Neuronal stem cell (in vitro differentiated cells): ENCODE measurements around the gene PTPRQ.
"Not testable (repeated sequence)": the region's sequence is repeated elsewhere in the genome, so short reads cannot be mapped to it uniquely, and the experiment has no call there.

Experiments
- DNase-seq: peaks from one replicate; pipeline ENCODE4 v3.0.0-alpha.2; 2013; ENCODE audit warnings: low spot score
- H2AFZ ChIP-seq: one replicate; pipeline ENCODE4 v1.6.1; 2013; ENCODE audit warnings: mild to moderate bottlenecking, low read length, inconsistent platforms
- H2AK5ac ChIP-seq: 2 replicates; pipeline ENCODE4 v1.6.1; 2013; ENCODE audit warnings: low read depth, mild to moderate bottlenecking, inconsistent platforms, low read length, moderate library complexity, mixed read lengths
- H2BK120ac ChIP-seq: 2 replicates; pipeline ENCODE4 v1.6.1; 2013; ENCODE audit warnings: low read depth, mild to moderate bottlenecking, inconsistent platforms, low read length, moderate library complexity, mixed read lengths
- H2BK12ac ChIP-seq: one replicate; pipeline ENCODE4 v1.6.1; 2013; ENCODE audit warnings: low read length, inconsistent platforms
- H2BK15ac ChIP-seq: 2 replicates; pipeline ENCODE4 v1.6.1; 2013; ENCODE audit warnings: mild to moderate bottlenecking, low read length, inconsistent platforms, mixed read lengths
- H2BK5ac ChIP-seq: one replicate; pipeline ENCODE4 v1.6.1; 2013; ENCODE audit warnings: inconsistent platforms, mild to moderate bottlenecking, low read length, moderate library complexity
- H3K14ac ChIP-seq: one replicate; pipeline ENCODE4 v1.6.1; 2013; ENCODE audit warnings: low read length, inconsistent platforms
- H3K18ac ChIP-seq: 2 replicates; pipeline ENCODE4 v1.6.1; 2013; ENCODE audit warnings: low read length, inconsistent platforms
- H3K23ac ChIP-seq: 2 replicates; pipeline ENCODE4 v1.6.1; 2013; ENCODE audit warnings: low read depth, mild to moderate bottlenecking, mixed read lengths, low read length, inconsistent platforms; ENCODE audit not compliant: poor library complexity
- H3K27ac ChIP-seq: replicated peaks from 3 replicates; pipeline ENCODE4 v1.5.1; 2013; ENCODE audit warnings: low read length, inconsistent platforms
- H3K27me3 ChIP-seq, 3 experiments: 2 replicates each; pipeline ENCODE4 v1.6.1; 2013; ENCODE audit warnings: low read length in 3 of 3, mild to moderate bottlenecking in 2 of 3, inconsistent platforms in 1 of 3, low read depth in 1 of 3, mixed read lengths in 1 of 3, moderate library complexity in 1 of 3; ENCODE audit not compliant: control insufficient read depth in 3 of 3, insufficient read depth in 3 of 3
- H3K36me3 ChIP-seq, 2 donors: replicated peaks in 1 of 2; 2 replicates each; pipeline ENCODE4 v1.6.1; 2013; ENCODE audit warnings: low read length in 2 of 2; ENCODE audit not compliant: control insufficient read depth in 2 of 2, insufficient read depth in 2 of 2
- H3K4ac ChIP-seq: 2 replicates; pipeline ENCODE4 v1.6.1; 2013; ENCODE audit warnings: inconsistent platforms, mild to moderate bottlenecking, low read length, moderate library complexity
- H3K4me1 ChIP-seq, 2 donors: 1 replicate in 1 of 2; 2 replicates in 1 of 2; pipeline ENCODE4 v1.6.1; 2013; ENCODE audit warnings: low read length in 2 of 2, low read depth in 1 of 2; ENCODE audit not compliant: control insufficient read depth in 2 of 2, insufficient read depth in 1 of 2
- H3K4me2 ChIP-seq: one replicate; pipeline ENCODE4 v1.6.1; 2013; ENCODE audit warnings: mild to moderate bottlenecking, low read length, inconsistent platforms; ENCODE audit not compliant: insufficient read depth, poor library complexity, severe bottlenecking
- H3K4me3 ChIP-seq, 2 donors: 2 replicates each; pipeline ENCODE4 v1.5.1; 2013; ENCODE audit warnings: low read length in 2 of 2, mild to moderate bottlenecking in 2 of 2, inconsistent platforms in 1 of 2, moderate library complexity in 1 of 2
- H3K79me1 ChIP-seq: one replicate; pipeline ENCODE4 v1.6.1; 2013; ENCODE audit warnings: low read depth, mild to moderate bottlenecking, inconsistent platforms, low read length, moderate library complexity
- H3K9ac ChIP-seq: one replicate; pipeline ENCODE4 v1.6.1; 2013; ENCODE audit warnings: mild to moderate bottlenecking, low read depth, low read length, inconsistent platforms; ENCODE audit not compliant: poor library complexity
- H3K9me3 ChIP-seq, 2 donors: replicated peaks in 1 of 2; 2 replicates each; pipeline versions ENCODE3 to v1.6.1; 2013; ENCODE audit warnings: low read length in 2 of 2, mild to moderate bottlenecking in 2 of 2, inconsistent platforms in 1 of 2, low read depth in 1 of 2, mixed read lengths in 1 of 2, moderate library complexity in 1 of 2; ENCODE audit not compliant: control insufficient read depth in 2 of 2, insufficient read depth in 1 of 2
- H4K8ac ChIP-seq: one replicate; pipeline ENCODE4 v1.6.1; 2013; ENCODE audit warnings: low read depth, mild to moderate bottlenecking, inconsistent platforms, low read length, moderate library complexity
- H4K91ac ChIP-seq: one replicate; pipeline ENCODE4 v1.6.1; 2013; ENCODE audit warnings: low read length, low read depth, mild to moderate bottlenecking, inconsistent platforms; ENCODE audit not compliant: poor library complexity
- WGBS, 2 donors: extraction: QIAGEN DNeasy Blood & Tissue Kit; methylation state at CpG; one replicate each; pipeline ENCODE4 v1.1.7; 2013; ENCODE audit warnings: missing lambda C conversion rate in 2 of 2, mixed read lengths in 1 of 2; ENCODE audit not compliant: insufficient read length in 2 of 2, insufficient replicate concordance in 1 of 2; ENCODE audit errors: extremely low coverage in 2 of 2; 5-methylcytosine and 5-hydroxymethylcytosine counted together

Gene PTPRQ

GRCh38 chr12:80456513-80456912, 12.5 kb downstream of the PTPRQ start:
- Histone ChIP-seq H3K4me1 (no peaks in the 10 kb centered on the region), H3K27me3 (no peaks in the 10 kb centered on the region), H4K8ac (no peak overlapping the region), H3K14ac (no peak overlapping the region), H3K9ac (no peak overlapping the region), H3K4me2 (no peak overlapping the region), H3K36me3 (no peaks in the 10 kb centered on the region), H3K9me3 (peaks cover 0 to 3% of the 10 kb centered on the region in 2 donors), H2BK120ac (no peak overlapping the region), H2AFZ (no peak overlapping the region), H3K4me3 (no peak overlapping the region), H2BK12ac (no peak overlapping the region), H3K79me1 (no peaks in the 10 kb centered on the region), H3K18ac (no peak overlapping the region), H3K23ac (no peak overlapping the region), H2BK5ac (no peak overlapping the region), H2AK5ac (no peak overlapping the region), H4K91ac (no peak overlapping the region), H2BK15ac (no peak overlapping the region), H3K27ac (no peak overlapping the region), H3K4ac (no peak overlapping the region)
- no CpG with 5 or more reads among the region's 1 CpG for WGBS, 2 donors
- DNase-seq, result no peak

GRCh38 chr12:80460972-80461371, 16.9 kb downstream of the PTPRQ start:
- Histone ChIP-seq H2AK5ac (no peak overlapping the region), H3K4me3 (no peak overlapping the region), H3K27ac (no peak overlapping the region), H3K23ac (no peak overlapping the region), H3K4ac (no peak overlapping the region), H3K4me1 (no peaks in the 10 kb centered on the region), H3K79me1 (no peaks in the 10 kb centered on the region), H2BK120ac (no peak overlapping the region), H3K9ac (no peak overlapping the region), H3K18ac (no peak overlapping the region), H4K8ac (no peak overlapping the region), H2BK12ac (no peak overlapping the region), H2BK5ac (no peak overlapping the region), H3K14ac (no peak overlapping the region), H2BK15ac (no peak overlapping the region), H3K4me2 (no peak overlapping the region), H3K27me3 (no peaks in the 10 kb centered on the region), H2AFZ (no peak overlapping the region), H4K91ac (no peak overlapping the region), H3K9me3 (no peaks in the 10 kb centered on the region), H3K36me3 (no peaks in the 10 kb centered on the region)
- no CpG with 5 or more reads among the region's 4 CpGs for WGBS, 2 donors
- DNase-seq, result no peak

GRCh38 chr12:80461851-80462250, 17.8 kb downstream of the PTPRQ start:
- not testable (repeated sequence) for H4K91ac ChIP-seq, H3K9ac ChIP-seq, H3K9me3 ChIP-seq, H3K27me3 ChIP-seq, H4K8ac ChIP-seq, H3K4me2 ChIP-seq, H2BK15ac ChIP-seq, H2AFZ ChIP-seq, H2BK5ac ChIP-seq, H3K18ac ChIP-seq, H3K4me1 ChIP-seq, H2BK12ac ChIP-seq, H3K79me1 ChIP-seq, H2BK120ac ChIP-seq, H3K36me3 ChIP-seq, H3K4me3 ChIP-seq, H3K14ac ChIP-seq, H3K4ac ChIP-seq, DNase-seq, H2AK5ac ChIP-seq, H3K27ac ChIP-seq, H3K23ac ChIP-seq
- no CpG with 5 or more reads among the region's 18 CpGs for WGBS, 2 donors

GRCh38 chr12:80469681-80470080, 25.6 kb downstream of the PTPRQ start:
- Histone ChIP-seq H3K79me1 (no peaks in the 10 kb centered on the region), H3K14ac (no peak overlapping the region), H3K9me3 (no peaks in the 10 kb centered on the region), H2BK5ac (no peak overlapping the region), H3K9ac (no peak overlapping the region), H2AFZ (no peak overlapping the region), H4K91ac (no peak overlapping the region), H2BK15ac (no peak overlapping the region), H3K4ac (no peak overlapping the region), H3K27me3 (no peaks in the 10 kb centered on the region), H3K23ac (no peak overlapping the region), H2BK12ac (no peak overlapping the region), H3K36me3 (no peaks in the 10 kb centered on the region), H3K18ac (no peak overlapping the region), H3K4me3 (no peak overlapping the region), H3K4me2 (no peak overlapping the region), H2BK120ac (no peak overlapping the region), H4K8ac (no peak overlapping the region), H3K27ac (no peak overlapping the region), H2AK5ac (no peak overlapping the region), H3K4me1 (no peaks in the 10 kb centered on the region)
- no peak for DNase-seq
- no CpG with 5 or more reads among the region's 1 CpG for WGBS, 2 donors
